Stimulated activated CD4-positive, alpha-beta T cell treated with anti-CD3 and anti-CD28 coated beads, Interleukin-2, amount 100 ng/mL, for 4 hours (primary cell): ENCODE data around the gene SIN3B.

Experiments used
- DNase-seq: peaks from one replicate; pipeline ENCODE4 v3.0.0-alpha.2; 2020; ENCODE audit warnings: low read depth

Gene SIN3B

GRCh38 chr19:16889366-16889882 is 60.2 kb downstream of the SIN3B start:
- DNase-seq: no peak

GRCh38 chr19:16889883-16890460 is 60.8 kb downstream of the SIN3B start:
- no peak for DNase-seq

GRCh38 chr19:16890461-16891184 is 61.4 kb downstream of the SIN3B start:
- DNase-seq: no peak

GRCh38 chr19:16891696-16892382 is 62.6 kb downstream of the SIN3B start:
- DNase-seq: no peak

GRCh38 chr19:16892436-16892835 is 63.2 kb downstream of the SIN3B start:
- no peak for DNase-seq

GRCh38 chr19:16892868-16893685 is 63.9 kb downstream of the SIN3B start:
- DNase-seq: no peak

GRCh38 chr19:16893686-16893989 is 64.4 kb downstream of the SIN3B start:
- no peak for DNase-seq

- no peak for DNase-seq
Measured at GRCh38 chr19:16894080-16894479, 64.9 kb downstream of the SIN3B start.

GRCh38 chr19:16895467-16896145 is 66.4 kb downstream of the SIN3B start:
- peak; percentile 2 for DNase-seq

GRCh38 chr19:16896146-16897028 is 67.2 kb downstream of the SIN3B start:
- no peak for DNase-seq

- peak; percentile 22 for DNase-seq
Measured at GRCh38 chr19:16897029-16897855, 68.0 kb downstream of the SIN3B start.

- no peak for DNase-seq
Measured at GRCh38 chr19:16897856-16898161, 68.6 kb downstream of the SIN3B start.

GRCh38 chr19:16898361-16899015 is 69.3 kb downstream of the SIN3B start:
- no peak for DNase-seq

- DNase-seq: no peak
Measured at GRCh38 chr19:16899566-16900075, 70.4 kb downstream of the SIN3B start.

GRCh38 chr19:16901491-16902175 is 72.4 kb downstream of the SIN3B start:
- DNase-seq: no peak

- DNase-seq: no peak
Measured at GRCh38 chr19:16902545-16902944, 73.3 kb downstream of the SIN3B start.

GRCh38 chr19:16903347-16903746 is 74.1 kb downstream of the SIN3B start:
- no peak for DNase-seq

GRCh38 chr19:16904599-16904998 is 75.4 kb downstream of the SIN3B start:
- DNase-seq: no peak

GRCh38 chr19:16908759-16909158 is 79.6 kb downstream of the SIN3B start:
- DNase-seq: no peak
